GM12878 (cell line): Measurements from ENCODE around the gene ASAP2. TPM values are rescaled to one million over a fixed set of nuclear protein-coding genes. Genes with fewer than 3 reads are reported as not detected.

Source experiments
- ATAC-seq: fragments of 200-7000 bp; cut with Tn5 transposase; 3 replicates; pipeline ENCODE4 v1.9.1; 2020; ENCODE audit warnings: mild to moderate bottlenecking, moderate library complexity
- BruUV-seq: library from RNA; stranded (reverse); fragments of 400-500 nt; replicated peaks from 2 replicates; lab custom pipeline; 2021; lab: Mats Ljungman, UMichigan
- CTCF ChIA-PET: fragments of 300-600 bp; sonication (Branson Sonifier 250); formaldehyde crosslinking; extraction: SDS; loops from one replicate; lab custom pipeline; 2021; ENCODE audit warnings: inconsistent platforms; lab: Yijun Ruan, JAX
- POLR2A ChIA-PET: fragments of 350-600 bp; formaldehyde crosslinking; extraction: SDS; loops from one replicate; lab custom pipeline; 2021; ENCODE audit warnings: inconsistent platforms; lab: Charles Lee
- RAD21 ChIA-PET: fragments of 300-600 bp; sonication (Branson Sonifier 250); formaldehyde crosslinking; loops from one replicate; lab custom pipeline; 2023; ENCODE audit warnings: antibody characterized with exemption; ENCODE audit not compliant: unreplicated experiment; lab: Charles Lee
- SMC1A ChIA-PET: fragments of 300-600 bp; sonication (Branson Sonifier 250); formaldehyde crosslinking; loops from one replicate; lab custom pipeline; 2023; ENCODE audit not compliant: unreplicated experiment, uncharacterized antibody; lab: Charles Lee
- DNase-seq: peaks from one replicate; pipeline ENCODE4 v3.0.0-alpha.2; 2011; ENCODE audit warnings: low read depth, low spot score
- FAIRE-seq: peaks from 3 replicates; lab custom pipeline; 2011; peaks lifted over from hg19 to GRCh38; lab: Jason Lieb, UNC
- H2AFZ ChIP-seq: 2 replicates; pipeline ENCODE4 v1.6.0; 2011; ENCODE audit warnings: low read depth, low read length, control low read depth; ENCODE audit not compliant: control insufficient read depth
- H3K27ac ChIP-seq: 2 replicates; pipeline ENCODE4 v1.5.1; 2011; ENCODE audit warnings: control low read depth; ENCODE audit not compliant: control insufficient read depth, insufficient read depth
- H3K27me3 ChIP-seq, 2 experiments: replicated peaks in 1 of 2; 2 replicates each; pipeline versions ENCODE4 v1.6.0 to v1.6.1; 2011; ENCODE audit warnings: low read length in 1 of 2; ENCODE audit not compliant: control insufficient read depth in 2 of 2, insufficient read depth in 2 of 2
- H3K36me3 ChIP-seq, 2 experiments: 2 replicates each; pipeline ENCODE4 v1.5.1; 2011; ENCODE audit warnings: low read length in 1 of 2; ENCODE audit not compliant: control insufficient read depth in 2 of 2, insufficient read depth in 2 of 2
- H3K4me1 ChIP-seq: 2 replicates; pipeline ENCODE4 v1.6.1; 2011; ENCODE audit warnings: mild to moderate bottlenecking, low read length, moderate library complexity, mixed read lengths; ENCODE audit not compliant: control insufficient read depth, insufficient read depth
- H3K4me2 ChIP-seq: 2 replicates; pipeline ENCODE4 v1.6.0; 2011; ENCODE audit warnings: control low read depth; ENCODE audit not compliant: control insufficient read depth, insufficient read depth
- H3K4me3 ChIP-seq: fragments of 200-600 bp; sonication (generic); 2 replicates; pipeline ENCODE4 v1.5.1; 2016
- H3K79me2 ChIP-seq: 2 replicates; pipeline ENCODE4 v1.6.0; 2011; ENCODE audit warnings: low read length; ENCODE audit not compliant: control insufficient read depth, insufficient read depth
- H3K9ac ChIP-seq: 2 replicates; pipeline ENCODE4 v1.8.0; 2011; ENCODE audit warnings: low read length, control low read depth, mixed read lengths; ENCODE audit not compliant: control insufficient read depth, insufficient read depth
- H3K9me3 ChIP-seq: replicated peaks from 3 replicates; pipeline ENCODE4 v1.5.1; 2011; ENCODE audit warnings: mild to moderate bottlenecking, low read length; ENCODE audit not compliant: control insufficient read depth, insufficient read depth
- H4K20me1 ChIP-seq: 2 replicates; pipeline ENCODE4 v1.6.0; 2011; ENCODE audit not compliant: control insufficient read depth, insufficient read depth
- ATF3 ChIP-seq: IDR thresholded peaks from 2 replicates; pipeline ENCODE4 v1.6.1; 2011; ENCODE audit warnings: low read depth, mild to moderate bottlenecking, low read length, moderate library complexity, borderline replicate concordance; ENCODE audit errors: extremely low read depth
- CHD1 ChIP-seq: IDR thresholded peaks from 2 replicates; pipeline ENCODE4 v1.6.1; 2012; ENCODE audit warnings: low read depth, low read length, improper control_type of control experiment
- CTCF ChIP-seq, 3 experiments: IDR thresholded peaks in 2 of 3; conservative IDR thresholded peaks in 1 of 3; 2 replicates each; pipeline ENCODE4 v1.5.1; 2011; ENCODE audit warnings: low read depth in 3 of 3, low read length in 3 of 3, mild to moderate bottlenecking in 3 of 3, control low read depth in 2 of 3, moderate library complexity in 2 of 3, inconsistent platforms in 1 of 3, mixed read lengths in 1 of 3; ENCODE audit not compliant: control insufficient read depth in 2 of 3, insufficient read depth in 1 of 3; ENCODE audit errors: extremely low read depth in 1 of 3
- FOXK2 ChIP-seq: fragments of 450-650 bp; IDR thresholded peaks from 2 replicates; pipeline ENCODE4 v1.6.1; 2017; ENCODE audit warnings: mild to moderate bottlenecking, moderate library complexity
- IKZF2 ChIP-seq, 2 experiments: fragments of 450-650 bp; IDR thresholded peaks; 2 replicates each; pipeline ENCODE4 v1.6.1; 2017; ENCODE audit warnings: mild to moderate bottlenecking in 2 of 2, moderate library complexity in 2 of 2
- NFXL1 ChIP-seq: fragments of 450-650 bp; IDR thresholded peaks from 2 replicates; pipeline ENCODE4 v1.6.1; 2017; ENCODE audit warnings: antibody characterized with exemption, mild to moderate bottlenecking, borderline replicate concordance
- NKRF ChIP-seq: fragments of 450-650 bp; conservative IDR thresholded peaks from 2 replicates; pipeline ENCODE4 v1.6.1; 2017; ENCODE audit warnings: mild to moderate bottlenecking, moderate library complexity
- POLR2AphosphoS2 ChIP-seq: IDR thresholded peaks from 2 replicates; pipeline ENCODE4 v1.6.1; 2011; ENCODE audit warnings: low read depth, mild to moderate bottlenecking, low read length, improper control_type of control experiment, moderate library complexity
- RAD21 ChIP-seq: IDR thresholded peaks from 2 replicates; pipeline ENCODE4 v1.6.1; 2011; ENCODE audit warnings: mild to moderate bottlenecking, low read depth, low read length, moderate library complexity; ENCODE audit not compliant: insufficient read depth
- RELA ChIP-seq: fragments of 450-650 bp; IDR thresholded peaks from 2 replicates; pipeline ENCODE4 v1.8.0; 2014; ENCODE audit warnings: borderline replicate concordance; ENCODE audit not compliant: partially characterized antibody
- SREBF1 ChIP-seq: IDR thresholded peaks from 2 replicates; pipeline ENCODE4 v1.6.1; 2012; ENCODE audit warnings: mild to moderate bottlenecking, low read length
- SREBF2 ChIP-seq: IDR thresholded peaks from 2 replicates; pipeline ENCODE4 v1.6.1; 2012; ENCODE audit warnings: mild to moderate bottlenecking, low read length
- SUZ12 ChIP-seq: fragments of 200-600 bp; sonication (generic); IDR thresholded peaks from one replicate; pipeline ENCODE4 v1.6.1; 2018; ENCODE audit warnings: antibody characterized with exemption, mild to moderate bottlenecking; ENCODE audit not compliant: unreplicated experiment
- TAF1 ChIP-seq: IDR thresholded peaks from 2 replicates; pipeline ENCODE4 v1.6.1; 2011; ENCODE audit warnings: mild to moderate bottlenecking, low read depth, low read length, borderline replicate concordance
- ZNF207 ChIP-seq: fragments of 450-650 bp; IDR thresholded peaks from 2 replicates; pipeline ENCODE4 v1.6.1; 2014; ENCODE audit warnings: antibody characterized with exemption, mild to moderate bottlenecking, borderline replicate concordance
- WGBS: methylation state at CpG from one replicate; pipeline ENCODE4 v1.1.6; 2016; ENCODE audit warnings: low lambda C conversion rate; ENCODE audit not compliant: insufficient replicate concordance, insufficient coverage; ENCODE audit errors: missing lambda C conversion rate; 5-methylcytosine and 5-hydroxymethylcytosine counted together
- in situ Hi-C: fragments of 300-500 bp; cut with MboI; formaldehyde crosslinking; loops from 9 replicates; pipeline ENCODE4 v1.14.3; 2018; ENCODE audit warnings: mixed read lengths
- intact Hi-C: fragments of 100-400 bp; cut with micrococcal nuclease; formaldehyde crosslinking; loops from one replicate; pipeline ENCODE4 v1.14.2; 2022; ENCODE audit not compliant: unreplicated experiment
- polyA plus RNA-seq, 11 experiments: library from polyadenylated mRNA; depleted of rRNA in 4 of 11; unstranded in 6 of 11; stranded (reverse) in 5 of 11; fragments of >200 nt; fragmentation: Nextera tagmentation in 4 of 11; fragmentation: Illumina TruSeq in 1 of 11; extraction: Ambion mirVana in 4 of 11; extraction: Trizol in 1 of 11; gene quantifications; 1 replicate in 1 of 11; 2 replicates in 10 of 11; pipeline versions ENCODE4 v1.2.1 to v1.2.3, GENCODE V29; 2011 to 2016; ENCODE audit warnings: inconsistent platforms in 2 of 11, missing spikeins in 2 of 11, low read depth in 1 of 11
- total RNA-seq, 4 experiments: library from RNA; depleted of rRNA in 3 of 4; stranded (reverse); fragments of >200 nt in 3 of 4; fragmentation: Illumina TruSeq in 1 of 4; extraction: Trizol in 1 of 4; gene quantifications; 2 replicates each; pipeline versions ENCODE4 v1.2.1 to v1.2.3, GENCODE V29; 2013 to 2021

The ASAP2 gene
- total and polyA plus RNA-seq, 10 of the 15 experiments (the other 5 are each of a cell fraction or from before 2014, with no cell fraction given): 0.05 to 0.27 (median 0.07) TPM; not detected in 4

GRCh38 chr2:9398881-9399780 lies 192.5 kb downstream of the ASAP2 start:
- H3K27me3 ChIP-seq: no peaks in the 10 kb centered on the region
- WGBS: 69% methylated on average over 20 of the region's 20 CpGs
- H3K9ac ChIP-seq: no peak overlapping the region
- TF ChIP-seq ATF3: no peak
- no peak for TF ChIP-seq SREBF2
- no peak for TF ChIP-seq RAD21
- TF ChIP-seq CTCF (IDR thresholded peaks at IDR 0.05 in 2 of 3, conservative IDR thresholded peaks at IDR 0.05 in 1 of 3; ENCODE audit: control insufficient read depth in 2 of 3, extremely low read depth in 1 of 3, insufficient read depth in 1 of 3, low read depth in 3 of 3, low read length in 3 of 3): no peak
- no peak for TF ChIP-seq FOXK2
- no peak for TF ChIP-seq NKRF
- TF ChIP-seq NFXL1: no peak
- no peak for TF ChIP-seq POLR2AphosphoS2
- no peak for TF ChIP-seq IKZF2 (IDR thresholded peaks at IDR 0.05)
- TF ChIP-seq TAF1: no peak
- no peak for TF ChIP-seq CHD1
- no peak for TF ChIP-seq ZNF207
- no peak for TF ChIP-seq RELA
- TF ChIP-seq SREBF1: no peak
- TF ChIP-seq SUZ12: no peak
- TF ChIP-seq, all 136 proteins: peak for 0
- intact Hi-C loops: no loop called here
- in situ Hi-C loops: no loop called here
- H3K27ac ChIP-seq: no peak overlapping the region
- SMC1A ChIA-PET: no interaction called here
- CTCF ChIA-PET: no interaction called here
- H3K4me1 ChIP-seq: no peaks in the 10 kb centered on the region
- H3K4me2 ChIP-seq: no peak overlapping the region
- no peak for DNase-seq
- no peaks in the 10 kb centered on the region for H3K79me2 ChIP-seq
- H4K20me1 ChIP-seq: no peaks in the 10 kb centered on the region
- H2AFZ ChIP-seq: no peak overlapping the region
- H3K36me3 ChIP-seq: no peaks in the 10 kb centered on the region
- RAD21 ChIA-PET: no interaction called here
- ATAC-seq: no peak
- H3K4me3 ChIP-seq: no peak overlapping the region
- no TSS peak for BruUV-seq
- no peaks in the 10 kb centered on the region for H3K9me3 ChIP-seq
- no peak for FAIRE-seq
- POLR2A ChIA-PET: no interaction called here
